Fibroblast of mammary gland (primary cell): Measurements from ENCODE around the gene P2RY12.

Experiments
- DNase-seq: peaks from one replicate; pipeline ENCODE4 v3.0.0-alpha.2; 2010; ENCODE audit warnings: low read depth
- H3K4me3 ChIP-seq: 2 replicates; pipeline ENCODE4 v1.5.1; 2011; ENCODE audit warnings: low read depth, mild to moderate bottlenecking, low read length, moderate library complexity; ENCODE audit not compliant: control insufficient read depth
- TF ChIP-seq, protein P1 (sequence below): conservative IDR thresholded peaks from 2 replicates; pipeline ENCODE4 v1.5.1; 2011; ENCODE audit warnings: low read depth, low read length, inconsistent platforms; ENCODE audit not compliant: control insufficient read depth, insufficient read depth

Gene P2RY12

DNA sequence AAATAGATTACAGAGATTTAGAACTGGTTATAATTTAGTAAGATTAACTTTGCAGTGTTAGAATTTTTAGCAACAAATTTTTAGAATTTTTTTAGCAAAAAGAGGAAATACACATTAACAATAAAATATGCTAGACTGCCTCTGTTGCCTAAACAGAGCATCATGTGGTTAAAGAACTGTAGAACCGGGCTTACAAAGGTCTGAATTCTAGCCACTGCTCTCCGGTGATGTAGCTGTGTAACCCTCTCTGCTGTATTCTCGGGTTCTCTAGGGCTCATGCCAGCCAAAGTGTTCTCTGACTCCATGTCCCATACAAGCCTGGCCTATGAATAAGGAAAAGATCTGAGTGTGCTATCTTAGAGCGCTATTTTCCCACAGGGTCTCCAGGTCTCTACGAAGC, 2.9 kb upstream of the P2RY12 start:
- no peak for DNase-seq

DNA sequence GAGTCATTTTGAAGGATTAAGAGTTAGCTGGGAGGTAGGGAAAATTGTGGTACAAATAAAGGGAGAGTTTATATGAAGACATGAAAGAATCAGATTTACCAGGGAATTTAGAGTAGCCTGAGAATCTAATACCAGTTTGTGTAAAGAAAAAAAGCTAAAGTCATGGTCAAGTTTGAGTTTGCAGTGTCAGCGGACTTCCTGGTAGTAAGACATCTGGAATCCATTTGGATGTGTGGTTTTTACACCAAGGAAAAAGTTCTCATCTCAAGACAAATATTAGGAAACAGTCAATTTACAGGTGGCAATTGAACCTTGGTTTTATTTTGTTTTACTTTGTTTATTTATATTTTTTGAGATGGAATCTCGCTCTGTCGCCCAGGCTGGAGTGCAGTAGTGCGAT, 1.5 kb upstream of the P2RY12 start:
- no peak overlapping the region for H3K4me3 ChIP-seq
- TF ChIP-seq, protein P1, sequence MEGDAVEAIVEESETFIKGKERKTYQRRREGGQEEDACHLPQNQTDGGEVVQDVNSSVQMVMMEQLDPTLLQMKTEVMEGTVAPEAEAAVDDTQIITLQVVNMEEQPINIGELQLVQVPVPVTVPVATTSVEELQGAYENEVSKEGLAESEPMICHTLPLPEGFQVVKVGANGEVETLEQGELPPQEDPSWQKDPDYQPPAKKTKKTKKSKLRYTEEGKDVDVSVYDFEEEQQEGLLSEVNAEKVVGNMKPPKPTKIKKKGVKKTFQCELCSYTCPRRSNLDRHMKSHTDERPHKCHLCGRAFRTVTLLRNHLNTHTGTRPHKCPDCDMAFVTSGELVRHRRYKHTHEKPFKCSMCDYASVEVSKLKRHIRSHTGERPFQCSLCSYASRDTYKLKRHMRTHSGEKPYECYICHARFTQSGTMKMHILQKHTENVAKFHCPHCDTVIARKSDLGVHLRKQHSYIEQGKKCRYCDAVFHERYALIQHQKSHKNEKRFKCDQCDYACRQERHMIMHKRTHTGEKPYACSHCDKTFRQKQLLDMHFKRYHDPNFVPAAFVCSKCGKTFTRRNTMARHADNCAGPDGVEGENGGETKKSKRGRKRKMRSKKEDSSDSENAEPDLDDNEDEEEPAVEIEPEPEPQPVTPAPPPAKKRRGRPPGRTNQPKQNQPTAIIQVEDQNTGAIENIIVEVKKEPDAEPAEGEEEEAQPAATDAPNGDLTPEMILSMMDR: no peak
- peak; percentile 65 for DNase-seq

More for the DNA sequence above, 2.9 kb upstream of the P2RY12 start:
- no peak overlapping the region for H3K4me3 ChIP-seq
- TF ChIP-seq, protein P1: no peak

GRCh38 chr3:151383956-151384355, 597 bp downstream of the P2RY12 start:
- TF ChIP-seq, protein P1: no peak
- no peak overlapping the region for H3K4me3 ChIP-seq
- peak; percentile 47 for DNase-seq

DNA sequence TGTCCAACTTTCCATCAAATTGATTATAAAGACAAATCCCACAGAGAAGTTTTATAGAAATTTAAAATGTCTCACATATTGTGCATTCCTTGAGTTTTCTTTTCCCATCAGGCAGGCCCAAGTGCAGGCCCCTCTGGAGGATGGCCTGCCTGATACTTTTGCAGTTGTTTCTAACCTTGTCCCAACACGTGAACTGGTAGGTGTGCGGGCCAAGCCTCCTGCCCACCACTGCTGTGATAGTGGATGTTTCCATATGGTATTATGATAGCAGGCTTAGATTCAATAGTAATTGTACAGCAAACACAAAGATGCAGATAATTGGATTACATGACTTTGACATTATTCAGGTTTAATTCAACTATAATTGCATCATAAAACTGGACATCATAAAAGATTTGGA, 1.4 kb downstream of the P2RY12 start:
- DNase-seq: no peak
- TF ChIP-seq, protein P1: no peak
- H3K4me3 ChIP-seq: no peak overlapping the region

- TF ChIP-seq, protein P1: no peak
- H3K4me3 ChIP-seq: no peak overlapping the region
Measured at GRCh38 chr3:151382671-151383070, 1.9 kb downstream of the P2RY12 start.

DNA sequence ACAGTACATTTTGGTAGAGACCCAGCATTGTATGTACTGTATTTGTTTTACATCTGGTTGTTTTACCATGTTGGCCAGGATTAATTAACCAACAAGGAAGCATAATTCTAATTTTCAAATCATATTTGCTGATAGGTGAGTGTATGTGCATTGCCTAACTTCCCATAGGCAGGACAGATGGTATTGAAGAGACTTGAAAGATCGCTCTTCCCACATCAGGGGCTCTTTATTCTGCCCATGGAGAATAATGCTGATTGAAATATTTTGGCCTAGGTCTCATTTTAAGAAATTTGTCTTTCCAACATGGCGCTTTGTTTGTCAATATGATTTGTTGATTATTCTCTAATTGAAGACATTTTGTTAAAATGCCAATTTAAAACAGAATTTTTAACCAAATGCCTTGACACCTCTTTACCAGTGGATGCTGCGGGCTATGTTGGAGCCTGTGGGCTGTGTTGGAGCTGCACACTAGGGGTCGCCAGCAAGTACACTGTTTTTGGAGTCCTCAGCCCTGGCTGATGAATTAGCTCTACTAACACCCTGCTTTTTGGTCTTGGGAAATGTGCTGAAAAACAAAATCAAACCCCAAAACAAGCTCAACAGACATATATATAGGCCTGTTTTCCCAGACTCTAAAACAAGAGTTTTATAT, 5.3 kb downstream of the P2RY12 start:
- DNase-seq: peak; percentile 25
- TF ChIP-seq, protein P1: peak; percentile 76
- no peak overlapping the region for H3K4me3 ChIP-seq

More at GRCh38 chr3:151382671-151383070, 1.9 kb downstream of the P2RY12 start:
- DNase-seq: no peak
